ENCODE measurements around the gene SEZ6L.

- TF ChIP-seq GATA2 (IDR thresholded peaks at IDR 0.05; ENCODE audit: low read depth, low read length) (no peak), GATA3 (IDR thresholded peaks at IDR 0.05; ENCODE audit: low read depth, low read length) (no peak)
These were observed 25.4 kb upstream of the SEZ6L start for GRCh38 chr22:26143806-26144325.

All from SH-SY5Y (cell line).